HepG2 (cell line): Measurements from ENCODE around the gene AQP10. TPM values are rescaled to one million over a fixed set of nuclear protein-coding genes. Genes with fewer than 3 reads are reported as not detected.

Experiments
- E2F2 ChIP-seq: sonication (generic); formaldehyde crosslinking; IDR thresholded peaks from 2 replicates; pipeline ENCODE4 v1.4.0; 2020; ENCODE audit warnings: missing genetic modification reagents, borderline replicate concordance
- GTF2F1 ChIP-seq: fragments of 150-350 bp; IDR thresholded peaks from 2 replicates; pipeline ENCODE4 v1.6.1; 2014; ENCODE audit warnings: low read length
- HMG20A ChIP-seq: IDR thresholded peaks from 2 replicates; pipeline ENCODE4 v1.6.1; 2016; ENCODE audit warnings: borderline replicate concordance
- HNF4G ChIP-seq, 2 experiments: sonication (generic) in 1 of 2; formaldehyde crosslinking in 1 of 2; IDR thresholded peaks; 2 replicates each; pipeline versions ENCODE4 v1.4.0 to v1.6.1; 2011 to 2020; ENCODE audit warnings: borderline replicate concordance in 2 of 2, low read depth in 2 of 2, mild to moderate bottlenecking in 2 of 2, low read length in 1 of 2, missing genetic modification reagents in 1 of 2, moderate library complexity in 1 of 2
- MAX ChIP-seq: IDR thresholded peaks from 2 replicates; pipeline ENCODE4 v1.6.1; 2012; ENCODE audit warnings: inconsistent platforms
- MIER3 ChIP-seq: IDR thresholded peaks from 2 replicates; pipeline ENCODE4 v1.6.1; 2016; ENCODE audit warnings: missing compliant biosample characterization, borderline replicate concordance
- MXD1 ChIP-seq: sonication (generic); formaldehyde crosslinking; IDR thresholded peaks from 2 replicates; pipeline ENCODE4 v1.4.0; 2020; ENCODE audit warnings: mild to moderate bottlenecking, missing genetic modification reagents
- MZF1 ChIP-seq: sonication (generic); formaldehyde crosslinking; IDR thresholded peaks from 2 replicates; pipeline ENCODE4 v1.8.1; 2023; ENCODE audit warnings: mild to moderate bottlenecking, missing genetic modification reagents, borderline replicate concordance
- POLR2AphosphoS5 ChIP-seq: IDR thresholded peaks from 2 replicates; pipeline ENCODE4 v1.6.1; 2012; ENCODE audit warnings: low read depth, low read length
- SNAI1 ChIP-seq: sonication (generic); formaldehyde crosslinking; IDR thresholded peaks from 2 replicates; pipeline ENCODE4 v1.5.0; 2020; ENCODE audit warnings: mild to moderate bottlenecking, missing genetic modification reagents, borderline replicate concordance
- SRY ChIP-seq: sonication (generic); formaldehyde crosslinking; IDR thresholded peaks from 2 replicates; pipeline ENCODE4 v1.8.0; 2022; ENCODE audit warnings: mild to moderate bottlenecking, missing genetic modification reagents
- SSRP1 ChIP-seq: IDR thresholded peaks from 2 replicates; pipeline ENCODE4 v1.6.1; 2016; ENCODE audit warnings: control low read depth
- TBP ChIP-seq: sonication (generic); formaldehyde crosslinking; IDR thresholded peaks from 2 replicates; pipeline ENCODE4 v1.5.0; 2020; ENCODE audit warnings: missing genetic modification reagents
- TCF7 ChIP-seq: sonication (generic); IDR thresholded peaks from 2 replicates; pipeline ENCODE4 v1.6.1; 2016; ENCODE audit warnings: antibody characterized with exemption, low read depth
- TCF7L2 ChIP-seq: IDR thresholded peaks from 2 replicates; pipeline ENCODE4 v1.6.1; 2011; ENCODE audit warnings: mild to moderate bottlenecking, low read depth, low read length, moderate library complexity
- THAP9 ChIP-seq: sonication (generic); formaldehyde crosslinking; IDR thresholded peaks from 2 replicates; pipeline ENCODE4; 2020; ENCODE audit warnings: missing genetic modification reagents, mild to moderate bottlenecking, borderline replicate concordance
- TSC22D2 ChIP-seq: sonication (generic); formaldehyde crosslinking; IDR thresholded peaks from 2 replicates; pipeline ENCODE4 v1.5.1; 2020; ENCODE audit warnings: missing genetic modification reagents, mild to moderate bottlenecking, borderline replicate concordance
- ZMAT5 ChIP-seq: sonication (generic); formaldehyde crosslinking; IDR thresholded peaks from 2 replicates; pipeline ENCODE4 v1.5.0; 2020; ENCODE audit warnings: mild to moderate bottlenecking, low read depth, missing genetic modification reagents, borderline replicate concordance
- ZNF101 ChIP-seq: sonication (generic); formaldehyde crosslinking; IDR thresholded peaks from 2 replicates; pipeline ENCODE4 v1.4.0; 2020; ENCODE audit warnings: mild to moderate bottlenecking, low read depth, missing genetic modification reagents, borderline replicate concordance
- ZNF230 ChIP-seq: sonication (generic); formaldehyde crosslinking; IDR thresholded peaks from 2 replicates; pipeline ENCODE4 v1.4.0; 2020; ENCODE audit warnings: mild to moderate bottlenecking, missing genetic modification reagents
- ZNF382 ChIP-seq: sonication (generic); formaldehyde crosslinking; IDR thresholded peaks from 2 replicates; pipeline ENCODE4 v1.5.0; 2020; ENCODE audit warnings: missing genetic modification reagents, mild to moderate bottlenecking, borderline replicate concordance
- ZNF574 ChIP-seq: sonication (generic); formaldehyde crosslinking; IDR thresholded peaks from 2 replicates; pipeline ENCODE4 v1.4.0; 2020; ENCODE audit warnings: missing genetic modification reagents
- polyA plus RNA-seq, 8 experiments: library from polyadenylated mRNA; depleted of rRNA in 3 of 8; stranded (reverse) in 7 of 8; unstranded in 1 of 8; fragments of >200 nt; fragmentation: Illumina TruSeq in 4 of 8; extraction: Trizol in 4 of 8; gene quantifications; 2 replicates each; pipeline versions ENCODE4 v1.2.1 to v1.2.3, GENCODE V29; 2011 to 2016; ENCODE audit warnings: low read depth in 4 of 8, missing spikeins in 1 of 8, mixed read lengths in 1 of 8; ENCODE audit not compliant: insufficient read depth in 1 of 8
- total RNA-seq, 5 experiments: library from RNA; depleted of rRNA; stranded (reverse); fragments of >200 nt; fragmentation: Illumina TruSeq; extraction: Trizol; gene quantifications; 2 replicates each; pipeline ENCODE4 v1.2.3, GENCODE V29; 2016; ENCODE audit warnings: low read depth in 1 of 5

AQP10 gene
- total and polyA plus RNA-seq, 2 of the 13 experiments (the other 11 are each of a cell fraction or from before 2014, with no cell fraction given) = 0.30 TPM; not detected in 1

GRCh38 chr1:154351363-154352068 lies 30.6 kb downstream of the AQP10 start (continued):
- TF ChIP-seq TCF7L2 = no peak
- no peak; the same call in 1 of the 2 replicates for TF ChIP-seq HNF4G (IDR thresholded peaks at IDR 0.05; ENCODE audit: borderline replicate concordance, low read depth, low read length)
- TF ChIP-seq HNF4G (CRISPR knock-in tag; IDR thresholded peaks at IDR 0.05; ENCODE audit: borderline replicate concordance, low read depth) = peak; percentile 60; the same call in 1 of the 2 replicates
- TF ChIP-seq MAX = 0 out of 2 replicates have a peak, but pooled peaks have one; percentile 13
- TF ChIP-seq ZNF101 (CRISPR knock-in tag) = no peak
- TF ChIP-seq POLR2AphosphoS5 = no peak
- no peak for TF ChIP-seq TSC22D2
- TF ChIP-seq MXD1 = no peak
- no peak for TF ChIP-seq SRY (CRISPR knock-in tag)
- TF ChIP-seq MIER3 = no peak
- TF ChIP-seq ZMAT5 (CRISPR knock-in tag) = no peak
- TF ChIP-seq ZNF574 (CRISPR knock-in tag) = peak; percentile 47; the same call in 1 of the 2 replicates
- no peak for TF ChIP-seq TBP (CRISPR knock-in tag)
- TF ChIP-seq THAP9 (CRISPR knock-in tag) = no peak
- TF ChIP-seq ZNF382 (CRISPR knock-in tag) = no peak
- TF ChIP-seq ZNF230 (CRISPR knock-in tag) = no peak
- peak; percentile 16; the same call in 1 of the 2 replicates for TF ChIP-seq HMG20A (CRISPR knock-in tag)
- TF ChIP-seq MZF1 (CRISPR knock-in tag) = no peak
- TF ChIP-seq GTF2F1 = no peak
- no peak for TF ChIP-seq TCF7
- no peak for TF ChIP-seq SSRP1
- no peak for TF ChIP-seq SNAI1 (CRISPR knock-in tag)
- no peak for TF ChIP-seq E2F2 (CRISPR knock-in tag)
